ENCODE data around the gene KCTD13.

KCTD13 gene

GRCh38 chr16:29900888-29901606, 25.0 kb downstream of the KCTD13 start:
- ChIA-PET CTCF (interaction anchor here (0.9 to 1.8 kb wide), 3 partner anchors 8 to 15 kb away, joined by 3 to 6 read pairs (median 4); no protein-coding TSS in a partner anchor), POLR2A (no interaction called here)
- no peak for DNase-seq (ENCODE audit: extremely low spot score)
- TF ChIP-seq, protein P1, sequence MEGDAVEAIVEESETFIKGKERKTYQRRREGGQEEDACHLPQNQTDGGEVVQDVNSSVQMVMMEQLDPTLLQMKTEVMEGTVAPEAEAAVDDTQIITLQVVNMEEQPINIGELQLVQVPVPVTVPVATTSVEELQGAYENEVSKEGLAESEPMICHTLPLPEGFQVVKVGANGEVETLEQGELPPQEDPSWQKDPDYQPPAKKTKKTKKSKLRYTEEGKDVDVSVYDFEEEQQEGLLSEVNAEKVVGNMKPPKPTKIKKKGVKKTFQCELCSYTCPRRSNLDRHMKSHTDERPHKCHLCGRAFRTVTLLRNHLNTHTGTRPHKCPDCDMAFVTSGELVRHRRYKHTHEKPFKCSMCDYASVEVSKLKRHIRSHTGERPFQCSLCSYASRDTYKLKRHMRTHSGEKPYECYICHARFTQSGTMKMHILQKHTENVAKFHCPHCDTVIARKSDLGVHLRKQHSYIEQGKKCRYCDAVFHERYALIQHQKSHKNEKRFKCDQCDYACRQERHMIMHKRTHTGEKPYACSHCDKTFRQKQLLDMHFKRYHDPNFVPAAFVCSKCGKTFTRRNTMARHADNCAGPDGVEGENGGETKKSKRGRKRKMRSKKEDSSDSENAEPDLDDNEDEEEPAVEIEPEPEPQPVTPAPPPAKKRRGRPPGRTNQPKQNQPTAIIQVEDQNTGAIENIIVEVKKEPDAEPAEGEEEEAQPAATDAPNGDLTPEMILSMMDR (IDR thresholded peaks at IDR 0.05; ENCODE audit: control extremely low read depth, extremely low read depth, low read depth, missing control alignments), result no peak

- DNase-seq (ENCODE audit: extremely low spot score), result peak; percentile 91
- TF ChIP-seq, protein P1 (IDR thresholded peaks at IDR 0.05; ENCODE audit: control extremely low read depth, extremely low read depth, low read depth, missing control alignments), result no peak
- POLR2A ChIA-PET, result no interaction called here
- CTCF ChIA-PET, result interaction anchor here (0.6 to 1.8 kb wide), 5 partner anchors 9 to 72 kb away, joined by 3 to 6 read pairs (median 3); partner anchors contain the start of gene CDIPT
These were observed 25.7 kb downstream of the KCTD13 start, which contains the start of gene ASPHD1 for GRCh38 chr16:29900102-29900887. ASPHD1 (plus strand) TSS chr16:29900488; CDS start chr16:29900972, 484 bp downstream.

DNA sequence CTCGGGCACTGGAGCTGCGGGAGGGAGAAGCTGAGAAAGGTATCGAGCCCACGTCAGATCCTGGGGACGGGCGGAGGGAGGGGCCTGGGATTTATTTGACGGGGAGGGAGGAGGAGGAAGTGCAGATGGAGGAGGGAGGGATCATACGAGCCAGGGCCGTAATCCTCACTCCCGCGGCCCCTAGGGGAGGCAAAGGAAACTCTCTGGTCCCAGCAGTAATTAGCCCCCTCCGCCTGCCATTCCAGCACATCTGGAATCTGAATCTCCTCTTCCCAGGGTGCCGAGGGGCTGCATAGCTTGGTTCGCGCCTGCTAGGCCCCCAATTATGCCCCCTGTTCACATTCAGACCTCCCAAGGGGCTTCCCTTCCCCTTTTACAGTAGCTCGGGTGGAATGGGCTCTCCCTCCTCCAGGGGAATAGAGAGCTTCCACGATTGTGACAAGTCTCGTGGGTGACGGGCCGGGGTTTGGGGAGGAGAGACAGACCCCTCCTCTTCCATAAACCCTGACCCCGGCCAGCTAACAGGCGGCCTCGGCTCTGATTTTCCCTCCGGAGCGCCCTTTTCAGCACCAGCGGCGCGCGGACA, 26.4 kb downstream of the KCTD13 start, which contains the start of gene SEZ6L2:
Gene SEZ6L2, minus strand, starts transcription at position 35 of the 586 bp plus-strand sequence. CDS start 531 bp downstream, outside the sequence.
- TF ChIP-seq, protein P1 (IDR thresholded peaks at IDR 0.05; ENCODE audit: control extremely low read depth, extremely low read depth, low read depth, missing control alignments), result no peak
- POLR2A ChIA-PET, result no interaction called here
- CTCF ChIA-PET, result interaction anchor here (0.6 to 1.8 kb wide), 4 partner anchors 9 to 73 kb away, joined by 3 to 6 read pairs (median 4); partner anchors contain the start of gene CDIPT
- DNase-seq (ENCODE audit: extremely low spot score), result no peak

DNA sequence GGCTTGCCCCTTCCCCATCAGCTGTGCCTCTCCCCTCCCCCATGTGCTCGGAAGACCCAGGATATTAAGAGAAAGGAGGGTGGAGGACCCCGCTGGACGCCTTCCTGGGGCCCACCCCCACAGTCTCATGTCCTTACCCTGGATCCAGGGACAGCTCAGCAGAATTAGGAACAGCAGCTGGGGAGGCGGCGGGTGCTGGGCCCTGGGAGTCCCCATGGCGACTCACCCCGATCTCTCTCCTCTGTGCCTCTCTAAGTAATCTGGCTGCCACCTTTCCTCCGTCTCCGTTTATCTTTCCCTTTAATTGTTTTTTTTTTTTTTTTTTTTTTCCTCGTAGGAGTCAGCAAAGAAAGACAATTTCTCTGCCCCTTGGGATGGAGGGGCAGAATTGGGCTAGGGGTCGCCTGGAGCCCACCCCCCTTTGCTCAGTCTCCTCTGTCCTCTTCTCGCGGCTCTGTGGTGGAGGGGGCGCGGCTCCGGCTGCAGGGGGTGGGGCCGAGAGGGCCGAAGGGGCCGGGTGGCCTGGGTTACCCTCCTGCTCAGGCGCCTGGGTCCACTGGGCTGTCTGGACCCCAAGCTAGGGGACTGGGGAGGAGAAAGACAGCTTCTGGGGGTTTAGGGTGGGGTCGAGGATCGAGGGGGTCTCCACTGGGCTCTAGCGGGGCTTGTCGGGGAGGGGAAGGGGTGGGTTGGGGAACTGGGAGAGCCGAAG, 27.1 kb downstream of the KCTD13 start:
- CTCF ChIA-PET, result interaction anchor here (1.2 to 1.3 kb wide), 2 partner anchors 14 to 36 kb away, joined by 3 read pairs; partner anchors contain the start of gene CDIPT
- TF ChIP-seq, protein P1 (IDR thresholded peaks at IDR 0.05; ENCODE audit: control extremely low read depth, extremely low read depth, low read depth, missing control alignments), result no peak
- no peak for DNase-seq (ENCODE audit: extremely low spot score)
- POLR2A ChIA-PET, result no interaction called here

DNA sequence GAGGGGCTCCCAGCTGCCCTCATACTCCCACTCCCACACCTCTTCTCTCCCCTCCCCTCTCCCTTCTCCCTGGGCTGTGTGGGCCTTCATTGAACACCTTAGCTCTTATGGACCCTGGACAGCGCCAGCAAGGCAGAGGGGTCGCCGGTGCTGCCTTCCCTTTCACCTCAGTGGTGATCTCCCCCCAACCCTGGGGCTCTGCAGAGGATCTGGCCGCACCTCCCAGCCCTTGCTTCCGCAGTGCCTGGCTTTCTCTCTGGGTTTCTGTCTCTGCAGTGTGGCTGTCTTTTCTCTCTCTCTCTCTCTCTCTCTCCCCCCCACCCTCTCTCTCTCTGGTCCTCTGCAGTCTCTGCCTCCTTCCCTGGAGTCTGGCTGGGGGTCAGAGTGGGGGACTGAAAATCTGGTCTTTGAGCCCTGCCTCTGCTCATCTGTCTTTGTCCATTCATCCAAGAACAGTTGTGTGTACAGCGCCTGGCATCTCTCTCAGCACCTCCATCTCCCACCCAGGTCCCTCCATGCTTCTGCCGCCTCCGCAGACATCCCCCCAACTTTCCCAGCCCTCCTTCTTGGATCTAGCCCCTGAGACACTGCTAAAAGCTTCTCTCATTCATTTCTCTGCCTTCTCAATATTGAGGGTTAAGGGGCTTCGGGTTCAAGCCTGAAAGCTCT, 27.8 kb downstream of the KCTD13 start:
- DNase-seq (ENCODE audit: extremely low spot score), result no peak
- POLR2A ChIA-PET, result no interaction called here

More for the DNA sequence above, 27.8 kb downstream of the KCTD13 start:
- TF ChIP-seq, protein P1 (IDR thresholded peaks at IDR 0.05; ENCODE audit: control extremely low read depth, extremely low read depth, low read depth, missing control alignments), result no peak
- CTCF ChIA-PET, result interaction anchor here (1.3 kb wide), 1 partner anchor 14 kb away, joined by 3 read pairs; no protein-coding TSS in a partner anchor

Measured in GM10248 (cell line).